ENCODE data around the gene IFT22.

Gene IFT22

DNA sequence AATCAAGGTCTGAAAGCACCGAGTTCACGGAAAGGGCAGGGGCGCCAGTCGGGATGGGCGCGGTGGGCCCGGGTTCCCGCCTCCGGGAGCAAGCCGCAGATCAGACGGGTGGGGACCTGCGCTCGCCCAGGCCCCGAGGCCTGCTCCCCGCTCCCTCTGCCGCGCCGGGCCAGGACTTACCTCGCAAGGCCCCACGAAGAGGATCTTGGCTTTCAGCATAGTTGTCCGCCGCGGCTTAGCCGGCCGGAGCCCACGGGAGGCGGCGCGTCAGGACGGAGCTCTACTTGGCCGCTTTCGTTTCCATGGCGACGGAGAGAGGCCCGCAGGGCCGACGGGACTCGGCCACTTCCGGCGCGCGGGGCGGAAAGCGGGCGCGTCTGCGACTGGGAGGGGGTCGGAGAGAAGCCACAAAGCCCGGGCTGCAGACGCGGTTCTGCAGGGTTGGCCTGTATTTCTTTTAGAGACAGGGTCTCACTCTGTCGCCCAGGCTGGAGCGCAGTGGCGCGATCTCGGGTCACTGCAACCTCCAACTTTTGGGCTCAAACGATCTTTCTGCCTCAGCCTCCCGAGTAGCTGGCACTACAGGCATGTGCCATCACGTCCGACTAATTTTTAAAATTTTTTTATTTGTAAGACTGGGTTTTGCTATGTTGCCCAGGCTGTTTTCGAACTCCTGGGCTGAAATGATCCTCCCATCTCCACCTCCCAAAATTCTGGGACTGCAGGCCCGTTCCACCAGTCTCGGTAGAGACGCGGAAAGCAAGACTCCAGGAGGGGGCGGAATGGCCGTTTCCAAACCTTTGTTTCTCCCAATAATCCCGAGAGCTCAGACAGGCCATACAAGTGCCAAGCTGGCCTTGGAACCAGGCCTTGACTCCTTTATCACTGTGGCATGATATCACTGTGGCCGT, at the start of gene IFT22:
Gene IFT22 (minus strand): TSS at position 322 of the 911 bp plus-strand sequence. CDS start 103 bp downstream, at position 219.
- TF ChIP-seq, protein P1, sequence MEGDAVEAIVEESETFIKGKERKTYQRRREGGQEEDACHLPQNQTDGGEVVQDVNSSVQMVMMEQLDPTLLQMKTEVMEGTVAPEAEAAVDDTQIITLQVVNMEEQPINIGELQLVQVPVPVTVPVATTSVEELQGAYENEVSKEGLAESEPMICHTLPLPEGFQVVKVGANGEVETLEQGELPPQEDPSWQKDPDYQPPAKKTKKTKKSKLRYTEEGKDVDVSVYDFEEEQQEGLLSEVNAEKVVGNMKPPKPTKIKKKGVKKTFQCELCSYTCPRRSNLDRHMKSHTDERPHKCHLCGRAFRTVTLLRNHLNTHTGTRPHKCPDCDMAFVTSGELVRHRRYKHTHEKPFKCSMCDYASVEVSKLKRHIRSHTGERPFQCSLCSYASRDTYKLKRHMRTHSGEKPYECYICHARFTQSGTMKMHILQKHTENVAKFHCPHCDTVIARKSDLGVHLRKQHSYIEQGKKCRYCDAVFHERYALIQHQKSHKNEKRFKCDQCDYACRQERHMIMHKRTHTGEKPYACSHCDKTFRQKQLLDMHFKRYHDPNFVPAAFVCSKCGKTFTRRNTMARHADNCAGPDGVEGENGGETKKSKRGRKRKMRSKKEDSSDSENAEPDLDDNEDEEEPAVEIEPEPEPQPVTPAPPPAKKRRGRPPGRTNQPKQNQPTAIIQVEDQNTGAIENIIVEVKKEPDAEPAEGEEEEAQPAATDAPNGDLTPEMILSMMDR (IDR thresholded peaks at IDR 0.05; ENCODE audit: low read depth, low read length, missing control alignments) = peak; percentile 62
- Histone ChIP-seq H3K4me3 (ENCODE audit: low read depth, low read length) (peak within 1 kb of the TSS; percentile 81), H3K27ac (peak within 1 kb of the TSS; percentile 76), H3K36me3 (replicated peaks) (no peaks in the 10 kb centered on the region), H3K27me3 (replicated peaks) (no peaks in the 10 kb centered on the region)
- in situ Hi-C loops (cut with HindIII; ENCODE audit: low pct_ligation_motif_present, low sequenced_read_pairs) = no loop called here
- DNase-seq = peak; percentile 83

DNA sequence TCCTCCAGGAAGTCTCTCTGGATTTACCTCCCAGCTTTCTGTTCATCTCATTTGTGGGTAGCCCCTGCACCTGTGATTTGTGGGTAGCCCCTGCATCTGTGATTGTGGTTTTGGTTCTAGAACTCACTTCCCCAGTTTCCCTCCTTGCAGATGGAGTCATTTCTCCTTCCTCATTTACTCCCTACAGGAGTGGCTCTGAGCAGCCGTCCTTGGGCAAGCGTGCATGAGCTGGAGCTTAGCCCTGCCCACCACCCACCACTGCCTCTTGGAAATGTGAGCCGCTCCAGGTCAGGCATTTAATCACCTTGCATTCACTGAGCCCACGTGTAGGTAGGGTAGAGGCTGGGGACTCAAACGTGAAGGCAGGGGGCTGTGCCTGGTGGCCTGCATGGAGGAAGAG, 49.2 kb upstream of the IFT22 start:
- H3K4me3 ChIP-seq (ENCODE audit: low read depth, low read length) = no peak overlapping the region
- H3K27ac ChIP-seq = no peak overlapping the region
- in situ Hi-C loops (cut with HindIII; ENCODE audit: low pct_ligation_motif_present, low sequenced_read_pairs) = no loop called here
- H3K27me3 ChIP-seq (replicated peaks) = peaks cover 16% of the 10 kb centered on the region
- no peak for DNase-seq
- H3K36me3 ChIP-seq (replicated peaks) = no peaks in the 10 kb centered on the region
- TF ChIP-seq, protein P1 (IDR thresholded peaks at IDR 0.05; ENCODE audit: low read depth, low read length, missing control alignments) = no peak

GRCh38 chr7:101368422-101369165, 47.0 kb upstream of the IFT22 start:
- H3K4me3 ChIP-seq (ENCODE audit: low read depth, low read length) = no peak overlapping the region
- in situ Hi-C loops (cut with HindIII; ENCODE audit: low pct_ligation_motif_present, low sequenced_read_pairs) = no loop called here
- DNase-seq = no peak
- no peak overlapping the region for H3K27ac ChIP-seq
- H3K27me3 ChIP-seq (replicated peaks) = peaks cover 12% of the 10 kb centered on the region
- no peaks in the 10 kb centered on the region for H3K36me3 ChIP-seq (replicated peaks)
- TF ChIP-seq, protein P1 (IDR thresholded peaks at IDR 0.05; ENCODE audit: low read depth, low read length, missing control alignments) = no peak

DNA sequence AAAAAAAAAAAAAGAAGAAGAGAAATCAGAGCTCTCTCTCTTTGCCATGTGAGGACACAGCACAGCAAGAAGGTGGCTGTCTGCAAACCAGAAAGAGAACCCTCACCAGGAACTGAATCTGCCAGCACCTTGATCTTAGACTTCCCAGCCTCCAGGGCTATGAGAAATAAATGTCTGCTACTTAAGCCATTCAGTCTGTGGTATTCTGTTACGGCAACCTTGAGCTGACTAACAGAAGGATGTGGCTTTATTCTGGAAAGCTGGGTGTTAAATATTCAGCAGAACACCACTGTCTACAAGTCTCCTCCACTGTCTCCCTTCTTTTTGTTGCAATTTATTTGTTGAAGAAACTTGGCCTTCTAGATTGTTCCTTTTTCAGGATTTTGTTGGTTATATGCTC, 46.1 kb upstream of the IFT22 start:
- no peak overlapping the region for H3K27ac ChIP-seq
- no peaks in the 10 kb centered on the region for H3K36me3 ChIP-seq (replicated peaks)
- no peak for DNase-seq
- TF ChIP-seq, protein P1 (IDR thresholded peaks at IDR 0.05; ENCODE audit: low read depth, low read length, missing control alignments) = no peak
- H3K27me3 ChIP-seq (replicated peaks) = peaks cover 9% of the 10 kb centered on the region
- H3K4me3 ChIP-seq (ENCODE audit: low read depth, low read length) = no peak overlapping the region
- in situ Hi-C loops (cut with HindIII; ENCODE audit: low pct_ligation_motif_present, low sequenced_read_pairs) = no loop called here

DNA sequence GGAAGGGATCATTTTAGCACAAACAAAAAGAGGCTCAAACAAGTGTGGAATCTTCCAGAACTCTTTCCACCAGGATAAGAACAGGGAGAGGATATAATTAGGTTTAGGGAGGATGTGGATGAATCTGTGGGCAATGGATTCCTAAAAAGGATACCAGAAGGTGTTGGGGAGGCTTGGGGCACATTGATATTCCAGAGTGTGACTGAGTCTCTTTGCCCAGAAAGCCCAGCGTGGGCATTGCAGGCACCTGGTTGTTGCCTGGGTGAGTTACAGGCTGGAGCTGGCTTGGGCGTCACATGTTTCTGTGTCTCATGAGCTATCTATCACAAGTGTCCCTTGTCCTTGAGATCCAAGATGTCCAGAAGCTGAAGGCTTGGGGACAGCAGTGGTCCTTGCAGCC, 44.3 kb upstream of the IFT22 start:
- TF ChIP-seq, protein P1 (IDR thresholded peaks at IDR 0.05; ENCODE audit: low read depth, low read length, missing control alignments) = no peak
- Histone ChIP-seq H3K4me3 (ENCODE audit: low read depth, low read length) (no peak overlapping the region), H3K27ac (no peak overlapping the region), H3K27me3 (replicated peaks) (peaks cover 16% of the 10 kb centered on the region), H3K36me3 (replicated peaks) (no peaks in the 10 kb centered on the region)
- in situ Hi-C loops (cut with HindIII; ENCODE audit: low pct_ligation_motif_present, low sequenced_read_pairs) = no loop called here
- no peak for DNase-seq

All from brain microvascular endothelial cell (primary cell).